HG03103 (cell line): Measurements from ENCODE around the gene NKAIN2.

Experiments used
- ATAC-seq: cut with Tn5 transposase; IDR thresholded peaks from one replicate; pipeline ENCODE4 v1.9.1; 2021; ENCODE audit warnings: low read depth; ENCODE audit not compliant: unreplicated experiment

NKAIN2 gene

DNA sequence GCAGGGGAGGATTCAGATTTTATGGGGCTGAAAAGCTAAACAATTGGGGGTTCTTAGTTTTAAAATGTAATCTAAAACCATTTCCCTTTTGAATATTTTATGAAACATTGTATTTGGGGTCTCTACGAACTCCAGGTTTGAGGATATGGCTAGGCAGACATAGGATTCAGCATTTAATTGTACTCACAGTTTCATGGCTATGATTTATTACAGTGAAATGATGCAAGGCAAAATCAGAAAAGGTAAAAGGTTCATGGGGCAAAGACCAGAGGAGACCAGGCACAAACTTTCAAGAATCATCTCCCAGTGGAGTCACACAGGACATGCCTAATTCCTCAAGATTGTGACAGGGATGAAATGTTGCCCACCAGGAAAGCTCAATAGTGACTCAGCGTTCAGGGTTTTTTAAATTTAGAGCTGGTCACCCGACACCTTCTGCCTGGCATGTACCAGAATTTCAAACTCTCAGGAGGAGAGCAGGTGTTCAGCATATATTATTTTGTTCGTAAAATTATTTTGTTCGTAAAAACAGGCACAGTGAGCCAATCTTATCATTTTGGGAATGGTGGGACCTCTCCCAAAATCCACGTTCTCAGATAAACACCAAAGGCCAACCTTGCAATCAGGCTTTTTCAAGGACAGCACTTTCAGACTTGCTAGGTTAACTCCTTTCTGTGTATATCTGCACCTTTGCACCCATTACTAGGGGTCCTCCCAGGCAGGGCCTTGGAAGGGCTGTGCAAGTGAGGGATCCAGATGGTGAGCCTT, 270.3 kb downstream of the NKAIN2 start:
- ATAC-seq, result no peak

DNA sequence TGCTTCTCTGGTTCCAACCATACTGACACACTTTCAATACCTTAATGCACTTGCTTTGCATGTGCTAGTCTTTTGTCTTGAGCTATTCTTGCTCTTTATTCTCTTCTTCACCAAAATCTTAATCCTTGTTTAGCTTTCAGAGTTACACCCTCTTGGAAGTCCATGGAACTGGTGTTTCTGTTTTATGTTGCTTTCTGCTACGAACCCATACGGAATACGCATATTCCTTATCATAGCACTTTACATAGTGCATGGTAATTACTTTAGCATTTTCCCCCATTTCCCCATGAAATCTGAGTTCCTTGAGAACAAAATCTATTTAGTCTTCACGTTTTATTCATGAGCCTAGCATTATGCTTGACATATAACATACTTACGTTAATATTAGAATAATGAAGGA, 270.9 kb downstream of the NKAIN2 start:
- no peak for ATAC-seq

DNA sequence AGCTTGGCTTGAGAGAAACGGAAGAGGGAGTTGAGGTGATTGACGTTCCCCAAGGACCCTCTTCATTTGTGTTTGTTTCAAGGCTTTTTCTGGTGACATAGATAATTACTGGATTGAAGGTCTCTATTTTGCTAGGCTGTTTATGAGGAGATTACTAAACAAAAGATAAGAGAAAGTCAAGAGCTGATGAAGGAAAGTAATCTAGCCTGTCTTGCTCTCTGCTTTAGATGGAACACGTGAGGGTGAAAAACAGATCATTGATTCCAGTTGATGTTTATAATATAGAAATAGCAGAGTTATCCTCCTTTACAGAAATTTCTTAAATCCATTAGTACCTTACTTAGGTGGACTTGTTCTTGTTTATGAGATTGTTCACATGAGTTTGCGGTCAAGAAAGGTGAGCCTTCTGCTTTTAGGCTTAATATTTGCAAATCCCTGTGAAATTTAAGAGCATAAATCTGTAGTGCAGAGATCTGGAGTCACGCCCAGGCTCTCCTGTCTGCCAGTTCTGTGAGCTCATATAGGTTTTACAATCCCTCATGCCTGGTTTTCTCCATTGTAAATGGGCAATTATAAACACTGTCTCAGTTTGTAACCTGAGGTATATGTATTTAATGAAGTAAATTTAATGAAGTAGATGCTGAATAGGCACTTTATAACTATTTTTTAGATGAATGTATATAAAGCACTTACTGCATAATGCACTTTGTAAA, 272.8 kb downstream of the NKAIN2 start:
- no peak for ATAC-seq

DNA sequence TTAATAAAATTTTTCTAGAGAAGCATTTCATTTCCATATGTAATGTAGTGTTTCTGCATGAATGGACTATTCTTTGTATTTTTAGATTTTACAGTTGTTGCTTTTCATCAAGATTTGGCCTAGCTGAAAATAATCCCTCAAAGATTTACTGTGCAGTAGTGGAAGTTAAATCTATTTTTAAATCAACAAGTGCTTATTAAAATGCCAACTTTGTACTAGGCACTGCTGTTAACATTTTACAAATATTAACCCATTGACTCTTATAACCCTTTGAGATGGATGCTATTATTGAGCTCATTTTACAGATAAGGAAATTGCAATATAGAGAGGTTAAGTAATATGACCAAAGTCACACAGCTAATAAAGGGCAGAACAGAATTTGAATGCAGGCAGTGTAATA, 274.5 kb downstream of the NKAIN2 start:
- no peak for ATAC-seq

DNA sequence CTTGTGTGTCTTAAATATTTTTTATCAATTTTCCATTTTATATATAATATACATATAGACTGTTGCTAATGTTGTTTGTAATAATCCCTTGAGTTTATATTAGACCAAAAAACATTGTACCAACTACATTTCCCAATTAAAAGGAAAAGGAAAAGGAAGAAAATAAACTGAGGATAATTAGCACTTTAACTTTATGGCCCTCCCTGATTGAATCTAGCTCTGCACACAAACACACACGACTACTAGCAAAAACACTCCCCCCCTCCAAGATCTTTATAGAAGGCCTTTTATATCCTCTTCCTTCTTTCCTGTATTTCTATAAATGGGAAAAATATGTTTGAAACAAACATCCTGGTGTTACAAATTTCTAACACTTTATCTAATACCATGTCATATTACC, 276.8 kb downstream of the NKAIN2 start:
- no peak for ATAC-seq

DNA sequence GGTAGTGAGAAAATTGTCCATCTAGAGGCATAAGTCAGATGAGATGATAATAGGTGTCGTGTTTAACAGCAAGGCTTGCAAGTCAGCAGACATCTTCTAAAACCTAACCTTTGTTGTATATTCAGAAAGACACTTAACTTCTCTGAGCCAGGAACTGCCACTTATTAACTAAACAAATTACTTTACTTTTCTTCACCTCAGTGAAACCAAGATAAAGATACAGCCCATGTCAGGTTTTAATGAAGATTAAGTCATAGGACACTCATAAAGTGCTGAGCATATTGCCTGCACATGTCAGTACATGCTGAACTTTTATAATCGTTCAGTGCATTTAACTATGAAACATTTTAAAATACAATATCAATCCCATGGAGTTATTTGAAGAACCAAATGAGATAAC, 286.8 kb downstream of the NKAIN2 start:
- no peak for ATAC-seq

DNA sequence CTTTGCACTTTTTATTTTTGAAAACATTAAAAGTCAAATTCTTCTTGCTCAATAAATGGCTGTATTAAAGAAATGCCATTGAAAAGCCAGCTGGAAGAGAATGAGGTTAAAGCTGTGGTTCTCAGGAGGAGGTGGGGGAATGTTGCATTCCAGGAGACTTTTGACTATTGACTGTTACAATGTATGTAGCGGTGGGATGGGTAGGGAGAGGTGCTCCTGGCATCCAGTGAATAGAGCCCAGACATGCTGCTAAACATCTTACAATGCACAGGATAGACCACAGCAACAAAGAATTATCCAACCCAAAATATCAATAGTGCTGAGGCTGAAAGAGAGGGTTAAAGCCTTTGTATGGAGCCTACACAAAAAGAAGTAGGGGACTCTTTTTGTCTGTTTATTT, 295.9 kb downstream of the NKAIN2 start:
- ATAC-seq, result no peak

DNA sequence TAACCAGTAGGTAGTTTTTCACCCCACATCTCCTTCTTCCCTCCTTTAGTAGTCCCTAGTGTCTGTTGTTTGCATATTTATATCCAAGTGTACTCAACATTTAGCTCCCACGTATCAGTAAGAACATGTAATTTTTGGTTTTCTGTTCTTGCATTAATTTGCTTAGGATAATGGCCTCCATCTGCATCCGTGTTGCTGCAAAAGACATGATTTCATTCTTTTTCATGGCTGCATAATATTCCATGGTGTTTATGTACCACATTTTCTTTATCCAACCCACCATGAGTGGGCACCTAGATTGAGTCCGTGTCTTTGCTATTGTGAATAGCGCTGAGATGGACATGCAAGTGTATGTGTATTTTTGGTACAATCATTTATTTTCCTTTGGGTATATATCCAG, 306.8 kb downstream of the NKAIN2 start:
- no peak for ATAC-seq

DNA sequence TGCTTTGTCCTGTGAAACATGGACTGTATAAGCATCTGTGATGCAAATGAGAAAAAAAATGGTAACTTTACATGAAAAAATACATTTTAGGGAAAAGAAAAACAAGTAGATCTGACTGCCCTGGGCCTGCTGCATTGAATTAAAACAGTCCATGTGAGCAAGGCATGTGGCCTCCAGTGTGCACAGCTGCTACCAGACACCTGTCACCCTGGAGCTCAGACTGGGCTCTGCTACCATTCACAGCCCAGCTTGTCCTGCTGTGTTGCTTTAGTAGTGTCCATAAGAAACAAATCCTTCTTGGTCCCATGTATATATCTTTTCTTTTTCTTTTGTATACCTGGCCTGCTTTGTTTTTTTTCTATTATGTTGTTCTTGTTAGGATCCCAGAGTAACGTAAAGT, 315.9 kb downstream of the NKAIN2 start:
- ATAC-seq, result no peak

DNA sequence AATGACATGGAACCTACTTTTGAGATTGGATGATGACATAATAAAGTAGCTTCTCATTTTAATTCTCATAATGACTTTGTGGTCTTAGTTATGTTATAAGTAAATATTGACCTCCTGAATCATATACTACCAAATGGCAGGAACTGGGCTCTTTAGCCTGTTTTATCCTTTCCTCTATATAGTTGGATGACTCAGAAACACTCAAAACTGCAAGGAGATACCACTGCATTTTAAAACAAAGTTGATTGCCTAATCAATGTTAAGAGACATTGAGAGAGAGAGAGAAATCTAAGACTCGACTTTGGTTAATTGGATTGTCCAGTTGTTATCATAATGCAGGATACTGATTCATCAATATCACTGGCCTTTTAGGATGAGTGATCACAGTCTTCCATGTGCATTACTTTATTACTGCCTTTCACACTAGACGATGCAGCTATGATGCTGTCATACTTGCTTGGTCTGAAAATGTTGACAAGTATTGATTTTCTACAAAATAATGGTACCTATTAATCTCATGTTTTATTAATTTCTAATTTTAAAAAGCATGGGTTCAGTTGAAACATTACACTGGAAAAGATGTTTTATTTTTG, 320.0 kb downstream of the NKAIN2 start:
- no peak for ATAC-seq

DNA sequence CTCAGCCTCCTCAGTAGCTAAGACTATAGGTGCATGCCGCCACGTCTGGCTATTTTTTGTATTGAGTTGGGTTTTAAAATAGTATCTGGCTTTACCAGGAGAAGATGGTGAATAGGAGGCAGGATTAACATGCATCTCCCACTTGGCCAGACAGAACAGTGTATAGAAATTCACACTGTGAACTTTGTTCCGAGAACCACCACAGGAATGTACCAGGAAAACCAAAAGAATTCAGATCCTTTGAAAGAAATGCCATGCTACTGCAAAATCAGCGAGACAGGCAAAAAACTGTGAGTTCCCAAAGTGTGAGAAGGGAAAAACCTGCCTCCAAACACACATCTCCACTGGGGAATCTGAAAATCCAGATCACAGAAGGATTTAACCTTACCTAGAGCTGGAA, 327.6 kb downstream of the NKAIN2 start:
- ATAC-seq, result no peak

DNA sequence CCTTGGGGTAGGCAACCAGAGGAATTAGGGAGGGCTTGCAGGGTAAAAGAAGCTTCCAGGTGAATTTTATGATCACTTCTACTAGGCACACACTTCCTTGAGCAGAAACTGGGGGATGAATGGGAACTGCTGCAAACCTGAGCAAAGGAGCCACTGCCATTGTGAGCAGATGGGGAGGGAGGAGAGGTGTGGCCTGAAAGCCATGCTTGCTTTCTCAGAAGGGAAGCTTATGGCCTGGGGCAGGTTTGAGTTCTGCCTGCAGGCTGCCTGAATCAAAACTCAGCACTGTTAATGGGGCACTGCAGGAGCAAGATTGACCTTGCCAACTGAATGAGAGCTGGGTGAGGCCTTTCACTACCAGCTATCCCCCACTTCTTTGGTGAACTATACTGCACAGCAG, 328.1 kb downstream of the NKAIN2 start:
- ATAC-seq, result no peak

DNA sequence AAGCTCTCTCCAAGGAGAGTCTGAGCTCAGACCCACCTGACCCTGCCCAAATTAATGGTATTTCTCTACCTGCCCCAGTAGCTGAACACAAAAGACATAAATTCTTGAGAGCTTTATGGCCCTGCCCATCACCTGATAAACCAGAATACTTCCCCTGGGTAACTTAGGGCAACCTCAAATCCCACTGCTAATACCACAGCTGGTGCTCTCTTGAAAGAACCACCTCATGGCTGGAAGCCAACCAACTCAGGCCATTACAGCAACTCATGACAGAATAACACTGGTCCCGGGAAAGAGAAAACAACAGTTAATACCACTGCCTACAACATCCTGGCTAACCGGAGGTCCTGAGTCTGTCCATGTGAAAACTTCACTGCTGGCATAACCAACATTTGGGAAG, 328.6 kb downstream of the NKAIN2 start:
- ATAC-seq, result no peak

DNA sequence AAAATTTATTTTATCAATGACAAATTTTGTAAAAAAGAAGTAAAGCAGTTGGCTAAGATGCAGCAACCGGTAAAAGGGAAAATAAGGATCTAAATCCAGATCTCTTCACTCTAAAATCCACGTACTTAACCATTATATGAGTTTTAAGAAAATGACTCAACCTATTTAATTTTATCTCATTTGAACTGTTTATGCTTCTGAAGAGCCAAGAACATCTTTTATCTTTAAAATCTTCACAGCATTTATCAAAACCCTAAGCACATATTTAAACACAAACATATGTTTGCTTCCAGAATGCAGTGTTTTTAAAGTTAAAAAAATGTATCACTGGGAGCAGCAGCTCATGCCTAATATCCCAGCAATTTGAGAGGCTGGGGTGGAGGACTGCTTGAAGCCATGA, 339.2 kb downstream of the NKAIN2 start:
- ATAC-seq, result no peak

DNA sequence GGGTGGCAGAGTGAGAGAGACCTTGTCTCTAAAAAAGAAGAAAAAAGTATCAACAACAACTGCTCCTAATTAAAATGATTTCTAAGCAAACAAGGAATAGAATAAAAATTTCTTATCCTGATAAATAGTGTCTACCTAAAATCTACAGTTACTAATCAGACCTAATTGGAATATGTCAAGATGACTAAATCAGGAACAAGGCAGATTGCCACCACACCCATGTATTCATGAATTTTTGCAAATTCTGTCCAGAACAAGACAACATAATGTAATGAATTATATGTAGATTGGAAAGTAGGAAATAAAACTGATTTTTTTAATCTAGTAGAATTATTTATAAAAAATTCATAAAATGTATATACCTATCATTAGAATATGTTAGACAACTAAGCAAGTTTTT, 339.8 kb downstream of the NKAIN2 start:
- no peak for ATAC-seq

DNA sequence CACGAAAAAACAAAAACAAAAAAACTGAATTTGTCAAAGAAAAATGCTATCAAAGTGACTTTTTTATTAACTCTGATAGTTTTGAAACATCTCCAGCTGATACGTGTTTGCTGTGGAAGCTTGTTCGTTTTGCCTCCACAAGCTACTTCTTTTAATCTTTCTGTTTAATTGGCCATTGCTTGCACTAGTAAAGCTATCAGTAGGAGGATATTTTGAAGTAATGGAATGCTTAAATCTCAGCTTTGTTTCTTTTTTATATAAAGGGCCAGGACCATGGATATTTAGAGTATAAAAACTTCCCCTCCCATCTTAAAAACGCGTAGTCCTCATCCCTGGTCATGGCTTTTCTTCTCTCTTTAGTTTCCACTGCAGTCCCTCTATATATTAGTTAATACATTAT, 344.0 kb downstream of the NKAIN2 start:
- ATAC-seq, result no peak

DNA sequence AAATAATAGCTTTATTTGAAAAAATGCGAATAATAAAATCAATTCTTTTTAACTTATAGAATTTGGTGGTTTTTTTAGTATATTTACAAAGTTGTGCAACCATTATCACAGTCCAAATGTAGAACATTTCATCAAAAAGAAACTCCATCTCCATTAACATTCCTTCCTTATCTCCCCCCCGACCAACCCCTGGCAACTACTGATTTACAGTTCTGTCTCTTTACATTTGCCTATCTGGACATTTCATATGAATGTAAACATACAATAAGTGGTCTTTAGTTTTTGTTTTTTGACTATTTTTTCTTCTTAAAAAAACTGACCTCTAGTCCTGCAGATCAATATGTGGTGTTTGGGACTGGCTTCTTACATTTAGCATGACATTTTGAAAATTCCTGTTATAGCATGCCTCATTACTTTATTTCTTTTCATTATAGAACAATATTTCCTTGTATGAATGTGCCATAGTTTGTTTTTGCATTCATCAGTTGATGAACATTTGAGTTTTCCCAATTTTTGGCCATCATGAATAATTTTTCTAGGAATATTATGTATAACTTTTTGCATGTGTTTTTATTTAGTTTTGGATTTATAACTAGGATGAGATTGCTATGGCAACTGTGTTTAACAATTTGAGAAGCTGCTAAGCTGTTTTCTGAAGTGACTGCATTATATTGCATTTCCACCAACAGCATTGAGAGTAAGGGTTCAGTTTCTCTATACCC, 344.7 kb downstream of the NKAIN2 start:
- ATAC-seq, result no peak

DNA sequence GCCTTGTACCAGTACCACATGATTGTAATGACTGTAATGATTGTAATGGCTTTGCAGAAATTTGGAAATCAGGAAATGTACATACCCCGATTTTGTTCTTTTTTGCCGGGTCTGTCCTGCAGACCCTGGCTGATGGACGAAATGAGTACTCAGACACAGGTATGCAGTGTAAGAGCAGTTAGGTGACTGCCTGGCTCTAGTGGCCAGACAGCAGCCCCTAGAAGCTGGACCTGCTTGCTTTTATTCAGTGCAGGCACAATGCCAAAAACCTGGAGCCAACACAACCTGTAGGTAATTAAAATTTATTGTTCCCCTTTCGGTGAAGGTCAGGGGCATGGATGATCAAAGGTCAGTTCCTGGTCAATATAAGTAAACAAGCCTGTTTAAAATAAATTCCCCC, 346.0 kb downstream of the NKAIN2 start:
- no peak for ATAC-seq

DNA sequence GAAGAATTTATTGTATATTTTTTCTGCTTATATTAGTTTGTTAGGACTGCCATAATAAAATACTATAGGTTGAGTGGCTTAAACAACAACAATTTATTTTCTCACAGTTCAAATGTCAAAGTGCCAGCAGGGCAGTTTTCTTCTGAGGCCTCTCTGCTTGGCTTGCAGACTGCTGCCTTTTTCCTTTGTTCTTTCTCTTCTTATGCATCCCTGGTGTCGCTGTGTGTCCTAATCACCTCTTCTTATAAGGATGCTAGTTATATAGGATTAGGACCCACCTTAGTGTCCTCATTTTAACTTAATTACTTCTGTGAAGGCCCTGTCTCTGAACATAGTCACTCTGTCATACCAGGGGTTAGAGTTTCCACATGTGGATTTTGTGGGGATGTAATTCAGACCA, 354.4 kb downstream of the NKAIN2 start:
- no peak for ATAC-seq

DNA sequence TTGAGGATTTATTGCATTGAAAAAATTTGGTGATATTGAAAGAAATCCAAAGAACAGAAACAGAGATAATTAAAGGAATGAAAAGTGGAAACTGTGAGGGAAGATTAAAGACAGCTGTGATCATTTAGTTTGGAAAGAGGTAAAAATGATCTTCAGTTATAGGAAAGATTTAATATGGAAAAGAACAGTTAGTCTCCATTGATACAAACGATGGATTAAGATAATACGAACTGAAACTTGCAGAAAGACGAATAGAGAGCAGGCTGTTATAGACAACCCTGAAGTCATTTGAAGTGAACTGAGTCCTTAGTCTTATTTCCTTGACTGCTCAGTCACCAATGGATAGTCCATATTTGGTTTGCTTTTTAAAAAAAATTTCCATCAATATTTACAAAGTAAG, 360.0 kb downstream of the NKAIN2 start:
- no peak for ATAC-seq

DNA sequence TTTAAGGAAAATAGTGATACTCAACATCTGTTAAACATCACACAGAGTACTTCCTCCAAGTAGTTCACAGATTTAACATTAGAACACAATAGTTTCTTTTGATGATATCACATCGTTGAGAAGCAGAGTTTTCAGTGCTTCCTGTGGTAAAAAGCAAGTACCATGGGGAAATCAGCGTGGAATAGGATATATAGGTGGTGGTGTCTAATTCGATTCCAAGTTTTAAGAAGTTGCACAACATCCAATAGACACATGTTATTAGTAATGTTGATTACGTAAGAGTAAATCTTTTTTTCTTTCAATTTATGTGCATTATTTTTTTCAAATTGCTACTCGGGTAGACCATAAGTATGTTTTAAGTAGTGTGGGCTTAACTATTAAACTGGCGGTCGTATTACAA, 360.7 kb downstream of the NKAIN2 start:
- no peak for ATAC-seq
